ENCODE data around the gene ARRDC1.

- TF ChIP-seq CTCF (IDR thresholded peaks at IDR 0.05) = no peak
- TF ChIP-seq POLR2A (IDR thresholded peaks at IDR 0.05) = no peak
Measured at GRCh38 chr9:137656416-137656815, 50.9 kb downstream of the ARRDC1 start.
